Glutamatergic neuron (in vitro differentiated cells): Measurements from ENCODE around the gene IGLON5. TPM values are rescaled to one million over a fixed set of nuclear protein-coding genes. Genes with fewer than 3 reads are reported as not detected.
A peak's percentile ranks its signal among the peaks of the same experiment; 100 is the strongest.

ENCODE experiments used
- DNase-seq: peaks from one replicate; pipeline ENCODE4 v3.0.0; 2022
- H3K27ac Mint-ChIP-seq: one replicate; pipeline ENCODE4 v1.8.0; 2020; ENCODE audit warnings: mild to moderate bottlenecking, mixed read lengths, inconsistent platforms; ENCODE audit not compliant: unreplicated experiment
- H3K27me3 Mint-ChIP-seq: one replicate; pipeline ENCODE4 v1.8.0; 2020; ENCODE audit warnings: mild to moderate bottlenecking, moderate library complexity, mixed read lengths, inconsistent platforms; ENCODE audit not compliant: unreplicated experiment
- H3K36me3 Mint-ChIP-seq: one replicate; pipeline ENCODE4 v1.8.0; 2020; ENCODE audit warnings: mild to moderate bottlenecking, mixed read lengths, inconsistent platforms; ENCODE audit not compliant: unreplicated experiment
- H3K4me1 Mint-ChIP-seq: one replicate; pipeline ENCODE4 v1.8.0; 2020; ENCODE audit warnings: mild to moderate bottlenecking, low read depth, mixed read lengths, inconsistent platforms; ENCODE audit not compliant: unreplicated experiment
- H3K4me3 Mint-ChIP-seq: one replicate; pipeline ENCODE4 v1.8.0; 2020; ENCODE audit warnings: mild to moderate bottlenecking, mixed read lengths, inconsistent platforms; ENCODE audit not compliant: unreplicated experiment
- H3K9me3 Mint-ChIP-seq: one replicate; pipeline ENCODE4 v1.8.0; 2020; ENCODE audit warnings: mild to moderate bottlenecking, moderate library complexity, mixed read lengths, inconsistent platforms; ENCODE audit not compliant: unreplicated experiment
- total RNA-seq: library from RNA; stranded (reverse); fragmentation: NEBNext Ultra II Directional; extraction: Animal tissue kit (Norgen Biotek cat#: 25700); gene quantifications from one replicate; pipeline ENCODE4 v1.2.1, GENCODE V29; 2021; ENCODE audit not compliant: unreplicated experiment
- TF ChIP-seq, protein P1 (sequence below): fragments of 200-600 bp; sonication (generic); IDR thresholded peaks from one replicate; pipeline ENCODE4 v1.5.0; 2021; ENCODE audit not compliant: partially characterized antibody, unreplicated experiment

IGLON5 gene
- total RNA-seq, 1 donor from 2014 or later = 59.9 TPM

DNA sequence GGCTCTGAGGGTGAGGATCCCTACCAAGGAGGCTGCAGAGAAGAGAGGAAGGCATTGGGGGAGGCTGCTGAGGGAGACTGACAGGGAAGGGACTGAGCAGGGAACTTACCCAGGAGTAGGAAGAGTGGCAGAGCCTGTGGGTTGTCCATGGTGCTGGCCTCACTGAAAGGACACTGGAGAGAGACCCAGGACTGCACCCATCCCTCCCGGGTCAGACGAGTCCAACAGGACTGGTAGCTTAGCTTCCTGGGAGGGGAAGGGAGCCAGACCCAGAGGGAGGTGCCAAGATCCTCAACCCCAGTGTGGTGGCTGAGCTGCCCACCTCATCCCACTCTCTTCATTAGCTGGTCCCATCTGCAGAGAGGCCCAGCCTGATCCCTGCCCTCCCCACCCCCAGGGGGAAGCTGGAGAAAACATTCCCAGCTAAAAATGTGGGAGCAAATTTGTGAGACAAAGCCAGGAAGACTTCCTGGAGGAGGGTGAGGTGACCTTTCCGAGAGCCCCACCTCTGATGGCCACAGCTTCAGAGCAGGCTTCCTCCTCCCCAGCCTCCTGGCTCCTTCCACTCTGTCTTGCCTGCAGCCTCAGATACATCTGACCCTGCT lies 30.6 kb downstream of the IGLON5 start, which contains the start of gene VSIG10L:
TSS of gene VSIG10L (minus strand) at position 164 of the 605 bp plus-strand sequence. CDS start at position 149, 15 bp downstream.
- Mint-ChIP-seq H3K27ac (peak within 1 kb of the TSS; percentile 88), H3K27me3 (peaks cover 13% of the 10 kb centered on the region), H3K36me3 (no peaks in the 10 kb centered on the region)

GRCh38 chr19:51342631-51343569 lies 31.5 kb downstream of the IGLON5 start:
- TF ChIP-seq, protein P1, sequence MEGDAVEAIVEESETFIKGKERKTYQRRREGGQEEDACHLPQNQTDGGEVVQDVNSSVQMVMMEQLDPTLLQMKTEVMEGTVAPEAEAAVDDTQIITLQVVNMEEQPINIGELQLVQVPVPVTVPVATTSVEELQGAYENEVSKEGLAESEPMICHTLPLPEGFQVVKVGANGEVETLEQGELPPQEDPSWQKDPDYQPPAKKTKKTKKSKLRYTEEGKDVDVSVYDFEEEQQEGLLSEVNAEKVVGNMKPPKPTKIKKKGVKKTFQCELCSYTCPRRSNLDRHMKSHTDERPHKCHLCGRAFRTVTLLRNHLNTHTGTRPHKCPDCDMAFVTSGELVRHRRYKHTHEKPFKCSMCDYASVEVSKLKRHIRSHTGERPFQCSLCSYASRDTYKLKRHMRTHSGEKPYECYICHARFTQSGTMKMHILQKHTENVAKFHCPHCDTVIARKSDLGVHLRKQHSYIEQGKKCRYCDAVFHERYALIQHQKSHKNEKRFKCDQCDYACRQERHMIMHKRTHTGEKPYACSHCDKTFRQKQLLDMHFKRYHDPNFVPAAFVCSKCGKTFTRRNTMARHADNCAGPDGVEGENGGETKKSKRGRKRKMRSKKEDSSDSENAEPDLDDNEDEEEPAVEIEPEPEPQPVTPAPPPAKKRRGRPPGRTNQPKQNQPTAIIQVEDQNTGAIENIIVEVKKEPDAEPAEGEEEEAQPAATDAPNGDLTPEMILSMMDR = no peak
- Mint-ChIP-seq H3K9me3 (peaks cover 4% of the 10 kb centered on the region), H3K4me1 (peaks cover 3% of the 10 kb centered on the region), H3K36me3 (no peaks in the 10 kb centered on the region), H3K27me3 (peaks cover 13% of the 10 kb centered on the region), H3K4me3 (peak overlapping the region; percentile 71), H3K27ac (no peak overlapping the region)
- DNase-seq = no peak

More for the DNA sequence above, 30.6 kb downstream of the IGLON5 start, which contains the start of gene VSIG10L:
- Mint-ChIP-seq H3K9me3 (peaks cover 4% of the 10 kb centered on the region), H3K4me3 (peak within 1 kb of the TSS; percentile 87), H3K4me1 (peaks cover 3% of the 10 kb centered on the region)
- no peak for DNase-seq
- TF ChIP-seq, protein P1 = no peak

DNA sequence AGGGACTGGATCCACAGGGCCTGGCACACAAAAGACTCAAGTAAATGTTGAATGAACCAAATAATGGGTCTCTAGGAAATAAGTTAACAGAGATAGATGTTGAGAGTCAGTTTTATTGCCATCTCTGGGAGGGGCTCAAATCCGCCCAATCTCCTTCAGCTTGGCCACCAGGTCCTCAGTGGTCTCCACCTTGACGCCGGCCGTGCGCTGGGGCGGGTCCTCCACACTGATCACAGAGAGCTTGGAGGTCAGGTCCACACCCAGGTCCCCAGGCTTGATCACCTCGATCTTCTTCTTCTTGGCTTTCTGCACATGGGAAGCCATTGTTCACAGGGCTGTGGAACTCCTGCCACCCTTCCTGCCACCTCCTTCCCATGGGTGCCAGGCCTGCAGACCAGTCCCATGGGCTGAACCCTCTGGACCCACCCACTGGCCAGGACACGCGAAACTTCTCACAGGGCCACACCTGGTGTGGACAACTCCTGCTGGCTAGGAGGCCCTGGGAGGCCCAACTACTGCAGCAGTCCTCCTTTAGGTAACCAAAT lies 33.7 kb downstream of the IGLON5 start:
- peaks cover 5% of the 10 kb centered on the region for H3K9me3 Mint-ChIP-seq
- peaks cover 1% of the 10 kb centered on the region for H3K4me1 Mint-ChIP-seq
- TF ChIP-seq, protein P1 = no peak
- peaks cover 9% of the 10 kb centered on the region for H3K27me3 Mint-ChIP-seq
- no peaks in the 10 kb centered on the region for H3K36me3 Mint-ChIP-seq
- no peak for DNase-seq
- H3K4me3 Mint-ChIP-seq = no peak overlapping the region
- H3K27ac Mint-ChIP-seq = peak overlapping the region; percentile 11

- TF ChIP-seq, protein P1 = no peak
- H3K27ac Mint-ChIP-seq = no peak overlapping the region
- DNase-seq = no peak
- H3K27me3 Mint-ChIP-seq = peaks cover 5% of the 10 kb centered on the region
- H3K36me3 Mint-ChIP-seq = peaks cover 2% of the 10 kb centered on the region
- H3K4me3 Mint-ChIP-seq = no peak overlapping the region
- no peaks in the 10 kb centered on the region for H3K4me1 Mint-ChIP-seq
- H3K9me3 Mint-ChIP-seq = peaks cover 2% of the 10 kb centered on the region
Measured at GRCh38 chr19:51346742-51347141, 35.3 kb downstream of the IGLON5 start.
